GM23338 (cell line): ENCODE measurements around the gene RPTOR. TPM values are rescaled to one million over a fixed set of nuclear protein-coding genes. Genes with fewer than 3 reads are reported as not detected.

Experiments used
- ATAC-seq: fragments of 200-7000 bp; cut with Tn5 transposase; 3 replicates; pipeline ENCODE4 v1.9.1; 2020
- DNase-seq: peaks from one replicate; pipeline ENCODE4 v3.0.0-alpha.2; 2015; ENCODE audit warnings: low spot score
- H2AFZ ChIP-seq: fragments of 200-600 bp; sonication (generic); 2 replicates; pipeline ENCODE4 v1.8.0; 2016; ENCODE audit warnings: antibody characterized with exemption, mild to moderate bottlenecking, moderate library complexity
- H3F3A ChIP-seq: fragments of 200-600 bp; sonication (generic); replicated peaks from 2 replicates; pipeline ENCODE4 v1.8.0; 2017; ENCODE audit warnings: antibody characterized with exemption, mixed run types, low read depth
- H3K27ac ChIP-seq: fragments of 200-600 bp; sonication (generic); 2 replicates; pipeline ENCODE4 v1.6.1; 2016; ENCODE audit warnings: low read depth
- H3K27me3 ChIP-seq: fragments of 200-600 bp; sonication (generic); 2 replicates; pipeline ENCODE4 v1.8.0; 2016; ENCODE audit warnings: mild to moderate bottlenecking, mixed run types, moderate library complexity; ENCODE audit not compliant: insufficient read depth
- H3K36me3 ChIP-seq: fragments of 200-600 bp; sonication (generic); 2 replicates; pipeline ENCODE4 v1.8.0; 2016; ENCODE audit warnings: mild to moderate bottlenecking; ENCODE audit not compliant: insufficient read depth
- H3K4me1 ChIP-seq: fragments of 200-600 bp; sonication (generic); 2 replicates; pipeline ENCODE4 v1.8.0; 2016; ENCODE audit warnings: mild to moderate bottlenecking, moderate library complexity; ENCODE audit not compliant: insufficient read depth
- H3K4me2 ChIP-seq: fragments of 200-600 bp; sonication (generic); 2 replicates; pipeline ENCODE4 v1.7.1; 2017; ENCODE audit warnings: mixed run types
- H3K4me3 ChIP-seq: fragments of 200-600 bp; sonication (generic); 2 replicates; pipeline ENCODE4 v1.6.1; 2016; ENCODE audit warnings: mixed run types
- H3K79me2 ChIP-seq: fragments of 200-600 bp; sonication (generic); replicated peaks from 2 replicates; pipeline ENCODE4 v1.8.0; 2017; ENCODE audit warnings: mild to moderate bottlenecking; ENCODE audit not compliant: insufficient read depth
- H3K9me2 ChIP-seq: fragments of 200-600 bp; sonication (generic); 2 replicates; pipeline ENCODE4 v1.8.0; 2017; ENCODE audit not compliant: insufficient read depth
- H4K20me1 ChIP-seq: fragments of 200-600 bp; sonication (generic); replicated peaks from 2 replicates; pipeline ENCODE4 v1.8.0; 2017; ENCODE audit warnings: mild to moderate bottlenecking; ENCODE audit not compliant: insufficient read depth
- H3K27ac Mint-ChIP-seq: 2 replicates; pipeline ENCODE4 v1.8.0; 2020; ENCODE audit warnings: inconsistent platforms, mild to moderate bottlenecking, moderate library complexity, mixed read lengths
- H3K27me3 Mint-ChIP-seq: 3 replicates; pipeline ENCODE4 v1.8.0; 2022; ENCODE audit warnings: low read depth, mild to moderate bottlenecking, moderate library complexity, mixed read lengths, inconsistent platforms; ENCODE audit not compliant: insufficient read depth, poor library complexity
- H3K36me3 Mint-ChIP-seq: 3 replicates; pipeline ENCODE4 v1.8.0; 2021; ENCODE audit warnings: low read depth, mild to moderate bottlenecking, inconsistent platforms, moderate library complexity, mixed read lengths
- H3K4me1 Mint-ChIP-seq: 3 replicates; pipeline ENCODE4 v1.8.0; 2020; ENCODE audit warnings: mild to moderate bottlenecking, inconsistent platforms, mixed read lengths
- H3K4me3 Mint-ChIP-seq: 3 replicates; pipeline ENCODE4 v1.8.0; 2021; ENCODE audit warnings: moderate library complexity, mild to moderate bottlenecking, inconsistent platforms, mixed read lengths
- H3K9me3 Mint-ChIP-seq: 3 replicates; pipeline ENCODE4 v1.8.0; 2020; ENCODE audit warnings: moderate library complexity, mild to moderate bottlenecking, inconsistent platforms, mixed read lengths
- CREB1 ChIP-seq: fragments of 250-450 bp; sonication (Bioruptor Pico); IDR thresholded peaks from 2 replicates; pipeline ENCODE4 v1.5.0; 2020; ENCODE audit warnings: low read depth, mild to moderate bottlenecking, moderate library complexity
- CTCF ChIP-seq, 2 experiments: fragments of 200-600 bp in 1 of 2; sonication (generic) in 1 of 2; conservative IDR thresholded peaks; 2 replicates each; pipeline versions ENCODE4 v1.5.1 to v1.6.1; 2016 to 2017; ENCODE audit warnings: antibody characterized with exemption in 2 of 2, low read depth in 2 of 2, mild to moderate bottlenecking in 2 of 2, moderate library complexity in 1 of 2
- EZH2 ChIP-seq: fragments of 200-600 bp; sonication (generic); IDR thresholded peaks from one replicate; pipeline ENCODE4 v1.8.0; 2017; ENCODE audit warnings: antibody characterized with exemption, mild to moderate bottlenecking, low read depth; ENCODE audit not compliant: unreplicated experiment
- EZH2phosphoT487 ChIP-seq: fragments of 200-600 bp; sonication (generic); IDR thresholded peaks from one replicate; pipeline ENCODE4 v1.8.1; 2018; ENCODE audit warnings: antibody characterized with exemption; ENCODE audit not compliant: unreplicated experiment
- JUNB ChIP-seq: IDR thresholded peaks from one replicate; pipeline ENCODE4 v1.6.1; 2016; ENCODE audit warnings: antibody characterized with exemption; ENCODE audit not compliant: unreplicated experiment
- NANOG ChIP-seq: IDR thresholded peaks from 2 replicates; pipeline ENCODE4 v1.6.1; 2016; ENCODE audit warnings: antibody characterized with exemption, borderline replicate concordance
- POLR2AphosphoS5 ChIP-seq: IDR thresholded peaks from 2 replicates; pipeline ENCODE4 v1.6.1; 2016; ENCODE audit warnings: antibody characterized with exemption, low read depth
- STAT1 ChIP-seq: IDR thresholded peaks from one replicate; pipeline ENCODE4 v1.6.1; 2016; ENCODE audit warnings: antibody characterized with exemption; ENCODE audit not compliant: unreplicated experiment
- ZNF114 ChIP-seq: fragments of 250-450 bp; sonication (Bioruptor Pico); IDR thresholded peaks from 2 replicates; pipeline ENCODE4 v1.5.0; 2020; ENCODE audit warnings: mild to moderate bottlenecking, moderate library complexity
- ZNF331 ChIP-seq: fragments of 250-450 bp; sonication (Bioruptor Pico); IDR thresholded peaks from 2 replicates; pipeline ENCODE4 v1.5.0; 2020; ENCODE audit warnings: low read depth, mild to moderate bottlenecking, moderate library complexity
- polyA plus RNA-seq: library from polyadenylated mRNA; unstranded; fragments of >200 nt; fragmentation: Nextera tagmentation; extraction: Ambion mirVana; gene quantifications from 2 replicates; pipeline ENCODE4 v1.2.1, GENCODE V29; 2016
- total RNA-seq: library from RNA; depleted of rRNA; stranded (reverse); fragments of >200 nt; shearing (Covaris generic); gene quantifications from 2 replicates; pipeline ENCODE4 v1.2.3, GENCODE V29; 2014

RPTOR gene
- total and polyA plus RNA-seq, 2 experiments from 2014 or later, result 9.5 to 38.0 TPM

- H3K36me3 ChIP-seq, result no peaks in the 10 kb centered on the region
- no peaks in the 10 kb centered on the region for H3K27me3 ChIP-seq
- H2AFZ ChIP-seq, result no peak overlapping the region
- Mint-ChIP-seq H3K4me1 (peaks cover 21% of the 10 kb centered on the region), H3K36me3 (no peaks in the 10 kb centered on the region), H3K9me3 (no peaks in the 10 kb centered on the region), H3K4me3 (no peak overlapping the region), H3K27ac (no peak overlapping the region), H3K27me3 (peaks cover 13% of the 10 kb centered on the region)
- no peak overlapping the region for H3K4me2 ChIP-seq
- H3K4me1 ChIP-seq, result peaks cover 12% of the 10 kb centered on the region; the same call in 1 of the 2 replicates
- H3K27ac ChIP-seq, result no peak overlapping the region
- DNase-seq (no peak), ATAC-seq (no peak)
- no peak for TF ChIP-seq POLR2AphosphoS5
- TF ChIP-seq JUNB, result no peak
- no peak for TF ChIP-seq CTCF (conservative IDR thresholded peaks at IDR 0.05; ENCODE audit: low read depth in 2 of 2)
- TF ChIP-seq NANOG, result no peak
- no peaks in the 10 kb centered on the region for H3K9me2 ChIP-seq
- no peaks in the 10 kb centered on the region for H3F3A ChIP-seq
- H4K20me1 ChIP-seq, result no peaks in the 10 kb centered on the region
- no peaks in the 10 kb centered on the region for H3K79me2 ChIP-seq
- H3K4me3 ChIP-seq, result no peak overlapping the region
Observed at GRCh38 chr17:80523054-80523744, 21.4 kb upstream of the RPTOR start.

- Histone ChIP-seq H3K27ac (no peak overlapping the region), H3K4me1 (peaks cover 12% of the 10 kb centered on the region; the same call in 1 of the 2 replicates), H2AFZ (no peak overlapping the region), H3K27me3 (no peaks in the 10 kb centered on the region), H3K9me2 (no peaks in the 10 kb centered on the region), H4K20me1 (no peaks in the 10 kb centered on the region), H3K79me2 (no peaks in the 10 kb centered on the region), H3K36me3 (no peaks in the 10 kb centered on the region), H3K4me3 (no peak overlapping the region), H3F3A (no peaks in the 10 kb centered on the region), H3K4me2 (no peak overlapping the region)
- H3K9me3 Mint-ChIP-seq, result no peaks in the 10 kb centered on the region
- H3K27me3 Mint-ChIP-seq, result peaks cover 16% of the 10 kb centered on the region
- peaks cover 21% of the 10 kb centered on the region for H3K4me1 Mint-ChIP-seq
- H3K4me3 Mint-ChIP-seq, result no peak overlapping the region
- no peaks in the 10 kb centered on the region for H3K36me3 Mint-ChIP-seq
- ATAC-seq (no peak), DNase-seq (no peak)
- H3K27ac Mint-ChIP-seq, result no peak overlapping the region
- TF ChIP-seq EZH2 (no peak), CTCF (conservative IDR thresholded peaks at IDR 0.05; ENCODE audit: low read depth in 2 of 2) (no peak), CREB1 (CRISPR knock-in tag) (no peak), STAT1 (no peak), ZNF331 (CRISPR knock-in tag) (no peak), EZH2phosphoT487 (no peak), JUNB (no peak), ZNF114 (no peak)
Observed at GRCh38 chr17:80523956-80524712, 20.5 kb upstream of the RPTOR start.
